HEK293 (cell line): ENCODE measurements around the gene RANGRF.

Experiments
- CTCF ChIA-PET: fragments of 350-600 bp; formaldehyde crosslinking; extraction: SDS; loops from one replicate; lab custom pipeline; 2021; ENCODE audit warnings: antibody characterized with exemption; lab: Yijun Ruan, JAX
- POLR2A ChIA-PET: fragments of 300-600 bp; formaldehyde crosslinking; extraction: SDS; loops from one replicate; lab custom pipeline; 2020; ENCODE audit warnings: antibody characterized with exemption, inconsistent platforms; lab: Yijun Ruan, JAX
- H3K27ac ChIP-seq: fragments of 200-500 bp; sonication (Bioruptor generic); 2 replicates; pipeline ENCODE4 v1.5.1; 2014; ENCODE audit warnings: low read depth, low read length, control low read depth, inconsistent platforms; ENCODE audit errors: extremely low read depth
- H3K36me3 ChIP-seq, 2 experiments: fragments of 200-500 bp in 1 of 2; sonication (Bioruptor generic) in 1 of 2; 1 replicate in 1 of 2; 2 replicates in 1 of 2; pipeline ENCODE4 v1.5.1; 2014 to 2017; ENCODE audit warnings: inconsistent platforms in 2 of 2, low read length in 2 of 2; ENCODE audit not compliant: control insufficient read depth in 2 of 2, insufficient read depth in 1 of 2
- H3K4me1 ChIP-seq: fragments of 200-500 bp; sonication (Bioruptor generic); 2 replicates; pipeline ENCODE4 v1.5.1; 2014; ENCODE audit warnings: mild to moderate bottlenecking, low read length, inconsistent platforms; ENCODE audit not compliant: control insufficient read depth, insufficient read depth
- H3K4me3 ChIP-seq: 2 replicates; pipeline ENCODE4 v1.5.1; 2011; ENCODE audit warnings: low read depth, mild to moderate bottlenecking, control low read depth, low read length, moderate library complexity
- H3K9me3 ChIP-seq: fragments of 200-500 bp; sonication (Bioruptor generic); 2 replicates; pipeline ENCODE4 v1.5.1; 2014; ENCODE audit warnings: low read depth, low read length, inconsistent platforms; ENCODE audit not compliant: control insufficient read depth, insufficient read depth
- GLI4 ChIP-seq: fragments of 450-650 bp; formaldehyde crosslinking; IDR thresholded peaks from 2 replicates; pipeline ENCODE4 v1.5.1; 2016; ENCODE audit warnings: missing biosample characterization, missing genetic modification characterization
- OVOL3 ChIP-seq: fragments of 450-650 bp; formaldehyde crosslinking; IDR thresholded peaks from 2 replicates; pipeline ENCODE4 v1.5.1; 2016; ENCODE audit warnings: missing biosample characterization, missing genetic modification characterization
- SCRT1 ChIP-seq: fragments of 450-650 bp; formaldehyde crosslinking; IDR thresholded peaks from 2 replicates; pipeline ENCODE4 v1.5.1; 2016; ENCODE audit warnings: missing biosample characterization, missing genetic modification characterization, borderline replicate concordance
- TRIM28 ChIP-seq: IDR thresholded peaks from 2 replicates; pipeline ENCODE4 v1.6.1; 2011; ENCODE audit warnings: low read length, control low read depth, borderline replicate concordance
- ZBTB48 ChIP-seq: fragments of 450-650 bp; formaldehyde crosslinking; IDR thresholded peaks from 2 replicates; pipeline ENCODE4 v1.5.1; 2016; ENCODE audit warnings: missing biosample characterization, missing genetic modification characterization
- ZEB2 ChIP-seq: fragments of 450-650 bp; formaldehyde crosslinking; IDR thresholded peaks from 2 replicates; pipeline ENCODE4 v1.5.1; 2016; ENCODE audit warnings: missing biosample characterization, missing genetic modification characterization
- ZNF112 ChIP-seq: fragments of 450-650 bp; formaldehyde crosslinking; IDR thresholded peaks from 2 replicates; pipeline ENCODE4 v1.5.0; 2017; ENCODE audit warnings: missing biosample characterization, missing genetic modification characterization
- ZNF239 ChIP-seq: fragments of 450-650 bp; formaldehyde crosslinking; IDR thresholded peaks from 2 replicates; pipeline ENCODE4 v1.5.1; 2016; ENCODE audit warnings: missing biosample characterization, missing genetic modification characterization
- ZNF366 ChIP-seq: fragments of 450-650 bp; formaldehyde crosslinking; conservative IDR thresholded peaks from 2 replicates; pipeline ENCODE4 v1.5.1; 2016; ENCODE audit warnings: missing biosample characterization, missing genetic modification characterization
- ZNF548 ChIP-seq: fragments of 450-650 bp; formaldehyde crosslinking; IDR thresholded peaks from 2 replicates; pipeline ENCODE4 v1.5.1; 2016; ENCODE audit warnings: missing biosample characterization, missing genetic modification characterization
- ZNF626 ChIP-seq: fragments of 450-650 bp; sonication (Bioruptor Pico); formaldehyde crosslinking; IDR thresholded peaks from 2 replicates; pipeline ENCODE4 v1.5.1; 2018; ENCODE audit warnings: missing biosample characterization, missing genetic modification characterization, inconsistent platforms
- ZNF654 ChIP-seq: fragments of 450-650 bp; formaldehyde crosslinking; IDR thresholded peaks from 2 replicates; pipeline ENCODE4 v1.5.1; 2016; ENCODE audit warnings: low read depth, missing biosample characterization, missing genetic modification characterization
- ZNF658 ChIP-seq: fragments of 450-650 bp; formaldehyde crosslinking; IDR thresholded peaks from 2 replicates; pipeline ENCODE4; 2016; ENCODE audit warnings: missing biosample characterization, missing genetic modification characterization
- ZNF830 ChIP-seq: fragments of 450-650 bp; IDR thresholded peaks from 2 replicates; pipeline ENCODE4 v1.5.0; 2018; ENCODE audit warnings: missing biosample characterization, missing genetic modification characterization, low read depth, mild to moderate bottlenecking, moderate library complexity
- ZNF843 ChIP-seq: fragments of 450-650 bp; formaldehyde crosslinking; IDR thresholded peaks from 2 replicates; pipeline ENCODE4 v1.5.1; 2016; ENCODE audit warnings: missing biosample characterization, missing genetic modification characterization
- TF ChIP-seq, protein P1 (sequence below): fragments of 450-650 bp; formaldehyde crosslinking; IDR thresholded peaks from 2 replicates; pipeline ENCODE4 v1.5.1; 2017; ENCODE audit warnings: missing biosample characterization, missing genetic modification characterization
- TF ChIP-seq, protein P2 (sequence below): fragments of 450-650 bp; formaldehyde crosslinking; IDR thresholded peaks from 2 replicates; pipeline ENCODE4 v1.5.1; 2016; ENCODE audit warnings: missing biosample characterization, missing genetic modification characterization, borderline replicate concordance
- TF ChIP-seq, protein P3 (sequence below): fragments of 450-650 bp; formaldehyde crosslinking; IDR thresholded peaks from 2 replicates; pipeline ENCODE4 v1.5.1; 2017; ENCODE audit warnings: missing biosample characterization, missing genetic modification characterization
- TF ChIP-seq, protein P4 (sequence below): sonication (generic); formaldehyde crosslinking; IDR thresholded peaks from 2 replicates; pipeline ENCODE4 v1.8.1; 2022; ENCODE audit warnings: mild to moderate bottlenecking, moderate library complexity, missing genetic modification reagents

RANGRF gene

DNA sequence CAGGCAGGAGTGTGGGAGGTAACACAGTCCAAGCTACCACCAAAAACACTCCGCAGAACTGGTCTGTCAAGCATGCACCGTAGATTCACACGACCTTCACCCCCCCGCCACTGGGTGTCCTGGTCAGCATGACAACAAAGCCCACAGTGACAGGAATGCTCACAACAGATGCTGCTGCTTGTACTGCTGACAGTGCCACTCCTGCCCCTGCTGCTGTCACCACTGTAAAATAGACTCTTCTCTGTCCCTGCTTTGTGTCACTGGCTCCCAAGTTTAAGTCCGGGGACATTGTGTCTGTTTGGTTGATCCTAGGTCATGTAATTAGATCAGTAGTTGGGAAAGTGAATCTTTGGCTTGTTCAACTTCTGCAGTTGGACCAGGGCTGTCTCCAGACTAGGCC, 44.2 kb downstream of the RANGRF start:
- no peak for TF ChIP-seq ZNF626
- TF ChIP-seq ZNF654 (tag by site-specific recombination) = no peak
- no peak for TF ChIP-seq ZBTB48 (tag by site-specific recombination)
- TF ChIP-seq ZEB2 (tag by site-specific recombination) = no peak
- no peak for TF ChIP-seq ZNF548
- TF ChIP-seq TRIM28 = no peak
- TF ChIP-seq ZNF112 (tag by site-specific recombination) = no peak
- TF ChIP-seq ZNF830 = no peak
- no peak for TF ChIP-seq ZNF843 (tag by site-specific recombination)
- TF ChIP-seq, protein P1, sequence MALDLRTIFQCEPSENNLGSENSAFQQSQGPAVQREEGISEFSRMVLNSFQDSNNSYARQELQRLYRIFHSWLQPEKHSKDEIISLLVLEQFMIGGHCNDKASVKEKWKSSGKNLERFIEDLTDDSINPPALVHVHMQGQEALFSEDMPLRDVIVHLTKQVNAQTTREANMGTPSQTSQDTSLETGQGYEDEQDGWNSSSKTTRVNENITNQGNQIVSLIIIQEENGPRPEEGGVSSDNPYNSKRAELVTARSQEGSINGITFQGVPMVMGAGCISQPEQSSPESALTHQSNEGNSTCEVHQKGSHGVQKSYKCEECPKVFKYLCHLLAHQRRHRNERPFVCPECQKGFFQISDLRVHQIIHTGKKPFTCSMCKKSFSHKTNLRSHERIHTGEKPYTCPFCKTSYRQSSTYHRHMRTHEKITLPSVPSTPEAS (tag by site-specific recombination) = no peak
- no peak for TF ChIP-seq ZNF366 (tag by site-specific recombination)
- no peak for TF ChIP-seq ZNF658 (tag by site-specific recombination)
- POLR2A ChIA-PET = no interaction called here

DNA sequence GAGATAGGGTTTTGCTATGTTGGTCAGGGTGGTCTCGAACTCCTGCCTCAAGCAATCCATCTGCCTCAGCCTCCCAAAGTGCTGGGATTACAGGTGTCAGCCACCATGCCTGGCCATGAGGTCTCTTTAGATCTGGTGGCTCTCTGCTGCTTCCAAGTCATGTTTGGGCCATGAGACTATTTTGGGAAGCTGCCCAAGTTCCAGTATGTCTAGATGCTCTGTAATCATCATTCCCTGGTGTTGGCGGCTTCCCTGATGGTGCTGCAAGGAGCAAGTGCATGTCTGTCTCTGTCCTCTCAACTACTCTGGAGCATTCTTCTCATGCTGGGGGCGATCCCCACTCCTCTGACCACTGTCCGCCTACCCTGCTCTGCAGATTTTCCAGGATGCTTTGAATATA, 44.8 kb downstream of the RANGRF start:
- POLR2A ChIA-PET = no interaction called here
- H3K27ac ChIP-seq = no peak overlapping the region
- H3K4me1 ChIP-seq = no peaks in the 10 kb centered on the region
- no peak overlapping the region for H3K4me3 ChIP-seq
- H3K9me3 ChIP-seq = no peaks in the 10 kb centered on the region; the same call in 1 of the 2 replicates
- CTCF ChIA-PET = interaction anchor here (2.4 kb wide), 1 partner anchor 33 kb away, joined by 6 read pairs; no protein-coding TSS in a partner anchor
- no peaks in the 10 kb centered on the region for H3K36me3 ChIP-seq
- TF ChIP-seq, protein P2, sequence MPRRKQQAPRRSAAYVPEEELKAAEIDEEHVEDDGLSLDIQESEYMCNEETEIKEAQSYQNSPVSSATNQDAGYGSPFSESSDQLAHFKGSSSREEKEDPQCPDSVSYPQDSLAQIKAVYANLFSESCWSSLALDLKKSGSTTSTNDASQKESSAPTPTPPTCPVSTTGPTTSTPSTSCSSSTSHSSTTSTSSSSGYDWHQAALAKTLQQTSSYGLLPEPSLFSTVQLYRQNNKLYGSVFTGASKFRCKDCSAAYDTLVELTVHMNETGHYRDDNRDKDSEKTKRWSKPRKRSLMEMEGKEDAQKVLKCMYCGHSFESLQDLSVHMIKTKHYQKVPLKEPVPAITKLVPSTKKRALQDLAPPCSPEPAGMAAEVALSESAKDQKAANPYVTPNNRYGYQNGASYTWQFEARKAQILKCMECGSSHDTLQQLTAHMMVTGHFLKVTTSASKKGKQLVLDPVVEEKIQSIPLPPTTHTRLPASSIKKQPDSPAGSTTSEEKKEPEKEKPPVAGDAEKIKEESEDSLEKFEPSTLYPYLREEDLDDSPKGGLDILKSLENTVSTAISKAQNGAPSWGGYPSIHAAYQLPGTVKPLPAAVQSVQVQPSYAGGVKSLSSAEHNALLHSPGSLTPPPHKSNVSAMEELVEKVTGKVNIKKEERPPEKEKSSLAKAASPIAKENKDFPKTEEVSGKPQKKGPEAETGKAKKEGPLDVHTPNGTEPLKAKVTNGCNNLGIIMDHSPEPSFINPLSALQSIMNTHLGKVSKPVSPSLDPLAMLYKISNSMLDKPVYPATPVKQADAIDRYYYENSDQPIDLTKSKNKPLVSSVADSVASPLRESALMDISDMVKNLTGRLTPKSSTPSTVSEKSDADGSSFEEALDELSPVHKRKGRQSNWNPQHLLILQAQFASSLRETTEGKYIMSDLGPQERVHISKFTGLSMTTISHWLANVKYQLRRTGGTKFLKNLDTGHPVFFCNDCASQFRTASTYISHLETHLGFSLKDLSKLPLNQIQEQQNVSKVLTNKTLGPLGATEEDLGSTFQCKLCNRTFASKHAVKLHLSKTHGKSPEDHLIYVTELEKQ (tag by site-specific recombination) = no peak
- TF ChIP-seq GLI4 (tag by site-specific recombination) (no peak), OVOL3 (tag by site-specific recombination) (no peak), SCRT1 (tag by site-specific recombination) (no peak), ZNF239 (tag by site-specific recombination) (no peak)
- TF ChIP-seq, protein P3, sequence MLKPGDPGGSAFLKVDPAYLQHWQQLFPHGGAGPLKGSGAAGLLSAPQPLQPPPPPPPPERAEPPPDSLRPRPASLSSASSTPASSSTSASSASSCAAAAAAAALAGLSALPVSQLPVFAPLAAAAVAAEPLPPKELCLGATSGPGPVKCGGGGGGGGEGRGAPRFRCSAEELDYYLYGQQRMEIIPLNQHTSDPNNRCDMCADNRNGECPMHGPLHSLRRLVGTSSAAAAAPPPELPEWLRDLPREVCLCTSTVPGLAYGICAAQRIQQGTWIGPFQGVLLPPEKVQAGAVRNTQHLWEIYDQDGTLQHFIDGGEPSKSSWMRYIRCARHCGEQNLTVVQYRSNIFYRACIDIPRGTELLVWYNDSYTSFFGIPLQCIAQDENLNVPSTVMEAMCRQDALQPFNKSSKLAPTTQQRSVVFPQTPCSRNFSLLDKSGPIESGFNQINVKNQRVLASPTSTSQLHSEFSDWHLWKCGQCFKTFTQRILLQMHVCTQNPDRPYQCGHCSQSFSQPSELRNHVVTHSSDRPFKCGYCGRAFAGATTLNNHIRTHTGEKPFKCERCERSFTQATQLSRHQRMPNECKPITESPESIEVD (tag by site-specific recombination) = no peak
- TF ChIP-seq, protein P4, sequence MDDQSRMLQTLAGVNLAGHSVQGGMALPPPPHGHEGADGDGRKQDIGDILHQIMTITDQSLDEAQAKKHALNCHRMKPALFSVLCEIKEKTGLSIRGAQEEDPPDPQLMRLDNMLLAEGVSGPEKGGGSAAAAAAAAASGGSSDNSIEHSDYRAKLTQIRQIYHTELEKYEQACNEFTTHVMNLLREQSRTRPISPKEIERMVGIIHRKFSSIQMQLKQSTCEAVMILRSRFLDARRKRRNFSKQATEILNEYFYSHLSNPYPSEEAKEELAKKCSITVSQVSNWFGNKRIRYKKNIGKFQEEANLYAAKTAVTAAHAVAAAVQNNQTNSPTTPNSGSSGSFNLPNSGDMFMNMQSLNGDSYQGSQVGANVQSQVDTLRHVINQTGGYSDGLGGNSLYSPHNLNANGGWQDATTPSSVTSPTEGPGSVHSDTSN (CRISPR knock-in tag) = no peak
- TF ChIP-seq, all 188 proteins: peak for 0

More for the DNA sequence above, 44.2 kb downstream of the RANGRF start:
- no peaks in the 10 kb centered on the region; the same call in 1 of the 2 replicates for H3K9me3 ChIP-seq
- H3K4me3 ChIP-seq = no peak overlapping the region
- CTCF ChIA-PET = interaction anchor here (0.9 to 2.4 kb wide), 2 partner anchors 9 to 32 kb away, joined by 4 to 6 read pairs; no protein-coding TSS in a partner anchor
- no peak overlapping the region for H3K27ac ChIP-seq
- H3K4me1 ChIP-seq = no peaks in the 10 kb centered on the region
- H3K36me3 ChIP-seq = no peaks in the 10 kb centered on the region
